Suprapubic skin (tissue), 4 donors: ENCODE data around the gene CALD1. TPM values are rescaled to one million over a fixed set of nuclear protein-coding genes. Genes with fewer than 3 reads are reported as not detected.

Experiments
- DNase-seq, 2 donors: peaks; one replicate each; pipeline ENCODE4 v3.0.0-alpha.2; 2019; ENCODE audit warnings: low spot score in 2 of 2
- H3K27ac ChIP-seq: fragments of 200-600 bp; sonication (generic); one replicate; pipeline ENCODE4 v1.5.1; 2019
- H3K27me3 ChIP-seq: fragments of 200-600 bp; sonication (generic); one replicate; pipeline ENCODE4 v1.5.1; 2019
- H3K36me3 ChIP-seq: fragments of 200-600 bp; sonication (generic); one replicate; pipeline ENCODE4 v1.5.1; 2019
- H3K4me1 ChIP-seq: fragments of 200-600 bp; sonication (generic); one replicate; pipeline ENCODE4 v1.5.1; 2019
- H3K4me3 ChIP-seq: fragments of 200-600 bp; sonication (generic); one replicate; pipeline ENCODE4 v1.5.1; 2019; ENCODE audit warnings: mild to moderate bottlenecking
- H3K9me3 ChIP-seq: fragments of 200-600 bp; sonication (generic); one replicate; pipeline ENCODE4 v1.5.1; 2019
- EP300 ChIP-seq: sonication (generic); formaldehyde crosslinking; IDR thresholded peaks from one replicate; pipeline ENCODE4 v1.6.1; 2017; ENCODE audit warnings: antibody characterized with exemption
- POLR2A ChIP-seq, 2 donors: fragments of 450-650 bp; IDR thresholded peaks; one replicate each; pipeline ENCODE4 v1.6.1; 2017; ENCODE audit warnings: antibody characterized with exemption in 2 of 2, mild to moderate bottlenecking in 2 of 2, moderate library complexity in 2 of 2
- POLR2AphosphoS5 ChIP-seq, 3 donors: sonication (generic); formaldehyde crosslinking; IDR thresholded peaks; one replicate each; pipeline ENCODE4 v1.6.1; 2017; ENCODE audit warnings: antibody characterized with exemption in 3 of 3
- WGBS: methylation state at CpG from one replicate; pipeline ENCODE4 v1.1.5; 2018; 5-methylcytosine and 5-hydroxymethylcytosine counted together
- total RNA-seq, 4 donors: library from RNA; depleted of rRNA; stranded (reverse); fragments of >200 nt; gene quantifications; one replicate each; pipeline ENCODE4 v1.1.0, GENCODE V29; 2016
- TF ChIP-seq, protein P1 (sequence below), 2 donors: fragments of 200-600 bp in 1 of 2; fragments of 450-650 bp in 1 of 2; sonication (generic) in 1 of 2; IDR thresholded peaks; one replicate each; pipeline ENCODE4 v1.5.1; 2016 to 2019; ENCODE audit warnings: antibody characterized with exemption in 2 of 2, mild to moderate bottlenecking in 1 of 2, moderate library complexity in 1 of 2

CALD1 gene
- total RNA-seq, 4 donors from 2014 or later, result 53.6 to 116 (median 83.2) TPM

GRCh38 chr7:134774119-134774518 is 5.3 kb upstream of the CALD1 start:
- Histone ChIP-seq H3K4me3 (no peak overlapping the region), H3K4me1 (peaks cover 14% of the 10 kb centered on the region), H3K36me3 (no peaks in the 10 kb centered on the region), H3K9me3 (no peaks in the 10 kb centered on the region), H3K27ac (no peak overlapping the region), H3K27me3 (no peaks in the 10 kb centered on the region)
- 80% methylated on average over 3 of the region's 3 CpGs for WGBS
- TF ChIP-seq POLR2AphosphoS5 (IDR thresholded peaks at IDR 0.05) (no peak), POLR2A (IDR thresholded peaks at IDR 0.05) (no peak), EP300 (no peak)
- TF ChIP-seq, protein P1, sequence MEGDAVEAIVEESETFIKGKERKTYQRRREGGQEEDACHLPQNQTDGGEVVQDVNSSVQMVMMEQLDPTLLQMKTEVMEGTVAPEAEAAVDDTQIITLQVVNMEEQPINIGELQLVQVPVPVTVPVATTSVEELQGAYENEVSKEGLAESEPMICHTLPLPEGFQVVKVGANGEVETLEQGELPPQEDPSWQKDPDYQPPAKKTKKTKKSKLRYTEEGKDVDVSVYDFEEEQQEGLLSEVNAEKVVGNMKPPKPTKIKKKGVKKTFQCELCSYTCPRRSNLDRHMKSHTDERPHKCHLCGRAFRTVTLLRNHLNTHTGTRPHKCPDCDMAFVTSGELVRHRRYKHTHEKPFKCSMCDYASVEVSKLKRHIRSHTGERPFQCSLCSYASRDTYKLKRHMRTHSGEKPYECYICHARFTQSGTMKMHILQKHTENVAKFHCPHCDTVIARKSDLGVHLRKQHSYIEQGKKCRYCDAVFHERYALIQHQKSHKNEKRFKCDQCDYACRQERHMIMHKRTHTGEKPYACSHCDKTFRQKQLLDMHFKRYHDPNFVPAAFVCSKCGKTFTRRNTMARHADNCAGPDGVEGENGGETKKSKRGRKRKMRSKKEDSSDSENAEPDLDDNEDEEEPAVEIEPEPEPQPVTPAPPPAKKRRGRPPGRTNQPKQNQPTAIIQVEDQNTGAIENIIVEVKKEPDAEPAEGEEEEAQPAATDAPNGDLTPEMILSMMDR (IDR thresholded peaks at IDR 0.05), result no peak
- DNase-seq, result no peak

GRCh38 chr7:134777470-134777869 is 2.0 kb upstream of the CALD1 start:
- H3K9me3 ChIP-seq, result no peaks in the 10 kb centered on the region
- WGBS, result 89% methylated on average over 3 of the region's 3 CpGs
- H3K27me3 ChIP-seq, result no peaks in the 10 kb centered on the region
- H3K36me3 ChIP-seq, result no peaks in the 10 kb centered on the region
- DNase-seq, result no peak
- H3K4me1 ChIP-seq, result peaks cover 31% of the 10 kb centered on the region
- H3K27ac ChIP-seq, result no peak overlapping the region
- no peak for TF ChIP-seq POLR2A (IDR thresholded peaks at IDR 0.05)
- no peak for TF ChIP-seq POLR2AphosphoS5 (IDR thresholded peaks at IDR 0.05)
- no peak for TF ChIP-seq EP300
- no peak overlapping the region for H3K4me3 ChIP-seq

GRCh38 chr7:134777908-134778580 is 1.4 kb upstream of the CALD1 start:
- Histone ChIP-seq H3K27me3 (no peaks in the 10 kb centered on the region), H3K9me3 (no peaks in the 10 kb centered on the region)
- WGBS, result 72% methylated on average over 2 of the region's 2 CpGs

DNA sequence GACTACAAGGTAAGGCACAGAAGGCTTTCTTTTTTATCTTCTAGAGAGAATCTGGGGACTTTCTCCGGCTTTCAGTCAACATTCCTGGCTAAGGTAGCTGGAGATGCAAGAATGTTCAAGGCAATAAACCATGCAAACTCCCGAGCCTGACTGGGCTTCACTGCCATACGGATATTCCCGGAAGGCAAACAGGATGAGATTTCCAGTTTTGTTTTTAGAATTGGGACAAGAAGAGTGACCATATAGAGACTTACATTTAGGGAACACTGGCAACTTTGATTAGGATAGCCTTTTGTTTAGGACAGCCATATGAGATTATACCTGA is 269 bp downstream of the CALD1 start:
- Histone ChIP-seq H3K27me3 (no peaks in the 10 kb centered on the region), H3K9me3 (no peaks in the 10 kb centered on the region), H3K4me1 (peaks cover 35% of the 10 kb centered on the region), H3K36me3 (no peaks in the 10 kb centered on the region), H3K27ac (peak overlapping the region; percentile 83), H3K4me3 (peak overlapping the region; percentile 50)
- TF ChIP-seq EP300, result no peak
- TF ChIP-seq, protein P1 (IDR thresholded peaks at IDR 0.05), result no peak
- no peak for DNase-seq
- WGBS, result 0% methylated on average over 4 of the region's 4 CpGs

More at GRCh38 chr7:134777908-134778580, 1.4 kb upstream of the CALD1 start:
- H3K36me3 ChIP-seq, result no peaks in the 10 kb centered on the region
- H3K4me1 ChIP-seq, result peaks cover 35% of the 10 kb centered on the region
- peak overlapping the region; percentile 83 for H3K27ac ChIP-seq
- TF ChIP-seq, protein P1 (IDR thresholded peaks at IDR 0.05), result no peak
- no peak for TF ChIP-seq POLR2A (IDR thresholded peaks at IDR 0.05)
- TF ChIP-seq EP300, result no peak
- no peak for TF ChIP-seq POLR2AphosphoS5 (IDR thresholded peaks at IDR 0.05)
- no peak for DNase-seq
- H3K4me3 ChIP-seq, result no peak overlapping the region

- peak overlapping the region; percentile 50 for H3K4me3 ChIP-seq
- H3K27me3 ChIP-seq, result no peaks in the 10 kb centered on the region
- H3K36me3 ChIP-seq, result no peaks in the 10 kb centered on the region
- 10% methylated on average over 5 of the region's 5 CpGs for WGBS
- H3K9me3 ChIP-seq, result no peaks in the 10 kb centered on the region
- peaks cover 35% of the 10 kb centered on the region for H3K4me1 ChIP-seq
- peak overlapping the region; percentile 83 for H3K27ac ChIP-seq
- no peak for DNase-seq
- TF ChIP-seq, protein P1 (IDR thresholded peaks at IDR 0.05), result no peak
- TF ChIP-seq POLR2A (IDR thresholded peaks at IDR 0.05) (no peak), POLR2AphosphoS5 (IDR thresholded peaks at IDR 0.05) (no peak), EP300 (no peak)
These were observed 863 bp downstream of the CALD1 start for GRCh38 chr7:134780166-134780828.
